Measurements from ENCODE around the gene CD300LB.
"Not testable (repeated sequence)": the region's sequence is repeated elsewhere in the genome, so short reads cannot be mapped to it uniquely, and the experiment has no call there.

The CD300LB gene

GRCh38 chr17:74488276-74488675 is 43.0 kb downstream of the CD300LB start:
- not testable (repeated sequence) for DNase-seq

- no peak for DNase-seq
Measured at GRCh38 chr17:74485841-74486240, 45.4 kb downstream of the CD300LB start.

GRCh38 chr17:74485022-74485743 is 46.1 kb downstream of the CD300LB start:
- DNase-seq, result no peak

- no peak for DNase-seq
Measured at GRCh38 chr17:74484066-74484465, 47.2 kb downstream of the CD300LB start.

GRCh38 chr17:74481621-74482020 is 49.7 kb downstream of the CD300LB start:
- no peak for DNase-seq

GRCh38 chr17:74480290-74480689 is 51.0 kb downstream of the CD300LB start:
- DNase-seq, result no peak

GRCh38 chr17:74478420-74479100 is 52.7 kb downstream of the CD300LB start:
- peak; percentile 97 for DNase-seq

- DNase-seq, result no peak
Measured at GRCh38 chr17:74477411-74477810, 53.9 kb downstream of the CD300LB start.

- no peak for DNase-seq
Measured at GRCh38 chr17:74475189-74475588, 56.1 kb downstream of the CD300LB start.

- DNase-seq, result no peak
Measured at GRCh38 chr17:74474043-74474792, 57.1 kb downstream of the CD300LB start.

- DNase-seq, result no peak
Measured at GRCh38 chr17:74473294-74473693, 58.0 kb downstream of the CD300LB start.

GRCh38 chr17:74472890-74473289 is 58.4 kb downstream of the CD300LB start:
- DNase-seq, result no peak

GRCh38 chr17:74471341-74471740 is 59.9 kb downstream of the CD300LB start:
- DNase-seq, result no peak

Data from MV-4-11 (cell line).